ENCODE measurements around the gene HOXD10. TPM values are rescaled to one million over a fixed set of nuclear protein-coding genes. Genes with fewer than 3 reads are reported as not detected.

Gene HOXD10
- total RNA-seq, 2 donors from 2014 or later = 10.4 to 32.5 TPM

- Histone ChIP-seq H3K4me3 (no peak overlapping the region), H3K27me3 (replicated peaks; ENCODE audit: insufficient read depth) (no peaks in the 10 kb centered on the region), H3K9me3 (no peaks in the 10 kb centered on the region), H3K36me3 (no peaks in the 10 kb centered on the region), H3K27ac (no peak overlapping the region), H3K4me1 (replicated peaks) (no peaks in the 10 kb centered on the region)
- intact Hi-C loops (cut with DNase I) = no loop called here
- DNase-seq (ENCODE audit: low spot score) = no peak
- no peak for TF ChIP-seq POLR2A (IDR thresholded peaks at IDR 0.05)
- no peak for TF ChIP-seq POLR2AphosphoS5 (IDR thresholded peaks at IDR 0.05)
- no peak for TF ChIP-seq CTCF (IDR thresholded peaks at IDR 0.05)
- 49% methylated on average over 26 of the region's 31 CpGs for WGBS
Observed at GRCh38 chr2:176147800-176148496, 31.4 kb downstream of the HOXD10 start.

GRCh38 chr2:176148751-176149421, 32.3 kb downstream of the HOXD10 start:
- Histone ChIP-seq H3K9me3 (no peaks in the 10 kb centered on the region), H3K27me3 (replicated peaks; ENCODE audit: insufficient read depth) (no peaks in the 10 kb centered on the region), H3K4me1 (replicated peaks) (no peaks in the 10 kb centered on the region), H3K36me3 (no peaks in the 10 kb centered on the region), H3K27ac (no peak overlapping the region), H3K4me3 (no peak overlapping the region)
- 71% methylated on average over 11 of the region's 11 CpGs for WGBS
- DNase-seq (ENCODE audit: low spot score) = no peak
- intact Hi-C loops (cut with DNase I) = no loop called here
- TF ChIP-seq POLR2AphosphoS5 (IDR thresholded peaks at IDR 0.05) (no peak), CTCF (IDR thresholded peaks at IDR 0.05) (no peak), POLR2A (IDR thresholded peaks at IDR 0.05) (no peak)

GRCh38 chr2:176149481-176149938, 32.9 kb downstream of the HOXD10 start:
- Histone ChIP-seq H3K4me3 (no peak overlapping the region), H3K27me3 (replicated peaks; ENCODE audit: insufficient read depth) (no peaks in the 10 kb centered on the region), H3K9me3 (no peaks in the 10 kb centered on the region), H3K27ac (no peak overlapping the region), H3K4me1 (replicated peaks) (no peaks in the 10 kb centered on the region), H3K36me3 (no peaks in the 10 kb centered on the region)
- no peak for TF ChIP-seq CTCF (IDR thresholded peaks at IDR 0.05)
- TF ChIP-seq POLR2AphosphoS5 (IDR thresholded peaks at IDR 0.05) = no peak
- TF ChIP-seq POLR2A (IDR thresholded peaks at IDR 0.05) = no peak
- intact Hi-C loops (cut with DNase I) = no loop called here
- DNase-seq (ENCODE audit: low spot score) = no peak
- 75% methylated on average over 22 of the region's 22 CpGs for WGBS

- no peaks in the 10 kb centered on the region for H3K27me3 ChIP-seq (replicated peaks; ENCODE audit: insufficient read depth)
- H3K4me3 ChIP-seq = no peak overlapping the region
- no peak overlapping the region for H3K27ac ChIP-seq
- 66% methylated on average over 24 of the region's 24 CpGs for WGBS
- no peak for DNase-seq (ENCODE audit: low spot score)
- TF ChIP-seq CTCF (IDR thresholded peaks at IDR 0.05) = no peak
- no peak for TF ChIP-seq POLR2A (IDR thresholded peaks at IDR 0.05)
- no peak for TF ChIP-seq POLR2AphosphoS5 (IDR thresholded peaks at IDR 0.05)
- no peaks in the 10 kb centered on the region for H3K4me1 ChIP-seq (replicated peaks)
- H3K9me3 ChIP-seq = no peaks in the 10 kb centered on the region
- no peaks in the 10 kb centered on the region for H3K36me3 ChIP-seq
- intact Hi-C loops (cut with DNase I) = no loop called here
Observed at GRCh38 chr2:176149939-176150583, 33.5 kb downstream of the HOXD10 start.
